Umbilical cord (tissue), 2 donors: ENCODE results near the gene BTF3L4. TPM values are rescaled to one million over a fixed set of nuclear protein-coding genes. Genes with fewer than 3 reads are reported as not detected.

Experiments
- DNase-seq: peaks from one replicate; pipeline ENCODE4 v3.0.0-alpha.2; 2015; ENCODE audit warnings: low spot score
- total RNA-seq: library from RNA; depleted of rRNA; stranded (reverse); fragments of >200 nt; gene quantifications from one replicate; pipeline ENCODE4 v1.2.3, GENCODE V29; 2014; ENCODE audit warnings: low replicate concordance; ENCODE audit not compliant: insufficient read depth

Gene BTF3L4
- total RNA-seq, 1 donor from 2014 or later = 46.5 TPM

DNA sequence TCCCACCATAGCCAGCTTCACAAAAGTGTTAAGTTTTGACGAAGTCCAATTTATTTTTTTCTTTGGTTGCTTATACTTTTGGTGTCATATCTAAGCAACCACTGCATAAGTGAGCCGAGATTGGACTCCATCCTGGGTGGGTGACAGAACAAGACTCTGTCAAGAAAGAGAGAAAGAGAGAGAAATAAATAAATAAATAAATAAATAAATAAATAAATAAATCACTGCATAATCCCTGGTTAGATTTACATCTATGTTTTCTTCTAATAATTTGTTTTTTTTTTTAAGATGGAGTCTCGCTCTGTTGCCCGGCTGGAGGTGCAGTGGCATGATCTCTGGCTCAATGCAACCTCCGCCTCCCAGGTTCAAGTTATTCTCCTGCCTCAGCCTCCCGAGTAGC, 67.5 kb downstream of the BTF3L4 start:
- DNase-seq = no peak

DNA sequence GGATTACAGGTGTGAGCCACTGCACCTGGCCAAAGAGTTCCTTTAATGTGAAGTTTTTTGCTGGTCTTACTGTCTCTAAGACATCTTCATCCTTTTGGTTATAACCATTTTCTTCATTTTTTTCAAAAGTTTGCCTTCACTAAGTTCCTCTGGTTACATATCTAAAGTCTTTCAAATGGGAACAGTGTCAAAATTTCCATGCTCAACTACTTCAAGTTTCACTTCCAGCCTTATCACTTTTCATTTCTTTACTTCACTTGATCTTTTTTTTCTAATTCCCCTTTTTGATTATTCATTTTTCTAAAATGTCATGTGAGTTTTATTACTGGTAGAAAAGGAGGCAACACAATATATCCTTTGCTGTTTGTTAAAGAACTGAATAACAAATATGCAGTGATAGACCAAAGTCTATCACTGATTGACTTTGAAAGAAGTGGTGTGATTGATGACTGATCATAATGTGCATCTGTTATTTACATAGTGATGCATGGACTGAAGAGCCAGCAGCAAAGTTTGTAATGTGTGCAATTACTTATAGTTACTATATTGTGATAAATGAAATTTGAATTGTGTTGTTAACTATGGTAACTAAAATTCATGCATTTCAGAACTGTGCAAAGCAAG, 69.8 kb downstream of the BTF3L4 start:
- DNase-seq = no peak

DNA sequence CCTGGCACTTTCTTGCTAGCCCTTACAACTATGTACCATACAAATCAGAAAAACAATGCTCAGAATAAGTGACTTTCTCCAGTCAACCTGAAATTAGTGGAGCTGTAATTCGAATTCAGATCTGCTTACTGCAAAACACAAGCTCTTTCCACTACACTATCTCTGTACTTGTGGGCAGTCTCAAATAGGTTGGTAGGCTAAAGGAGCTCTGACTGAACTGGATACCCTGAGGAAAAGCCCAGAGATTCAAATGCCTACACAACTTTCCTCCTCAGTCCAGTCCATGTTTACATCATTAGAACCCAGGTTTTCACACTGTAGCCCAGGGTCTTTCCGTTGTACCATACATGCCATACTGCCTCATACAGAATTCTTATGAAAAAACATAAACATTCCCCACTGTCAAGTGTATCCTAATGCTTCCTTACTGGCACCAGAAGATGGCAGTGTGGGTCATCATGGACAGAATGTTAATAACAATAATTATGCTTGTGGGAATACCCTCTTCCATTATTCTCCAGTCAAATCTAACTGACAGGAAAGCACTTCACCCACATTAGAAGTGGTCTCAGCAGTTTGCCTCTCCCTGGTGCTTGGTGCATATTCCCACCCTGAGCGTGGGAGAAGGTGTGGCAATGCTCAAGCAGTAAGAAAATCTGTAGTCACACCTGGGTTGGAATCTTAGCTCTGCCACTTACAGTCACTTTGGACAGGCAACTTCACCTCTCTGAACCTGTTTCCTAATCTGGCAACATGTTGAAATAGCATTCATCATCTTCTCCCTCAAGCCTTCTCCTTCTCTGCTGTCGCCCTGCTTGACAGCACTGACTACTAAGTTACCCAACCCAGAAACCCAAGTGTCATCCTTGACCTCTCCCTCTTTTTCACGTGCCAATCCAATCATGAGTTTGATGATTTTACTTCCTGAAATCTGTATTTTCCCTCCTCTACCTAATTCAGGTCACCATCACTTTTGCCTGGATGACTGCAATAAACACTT, 71.4 kb downstream of the BTF3L4 start:
- peak; percentile 69 for DNase-seq

DNA sequence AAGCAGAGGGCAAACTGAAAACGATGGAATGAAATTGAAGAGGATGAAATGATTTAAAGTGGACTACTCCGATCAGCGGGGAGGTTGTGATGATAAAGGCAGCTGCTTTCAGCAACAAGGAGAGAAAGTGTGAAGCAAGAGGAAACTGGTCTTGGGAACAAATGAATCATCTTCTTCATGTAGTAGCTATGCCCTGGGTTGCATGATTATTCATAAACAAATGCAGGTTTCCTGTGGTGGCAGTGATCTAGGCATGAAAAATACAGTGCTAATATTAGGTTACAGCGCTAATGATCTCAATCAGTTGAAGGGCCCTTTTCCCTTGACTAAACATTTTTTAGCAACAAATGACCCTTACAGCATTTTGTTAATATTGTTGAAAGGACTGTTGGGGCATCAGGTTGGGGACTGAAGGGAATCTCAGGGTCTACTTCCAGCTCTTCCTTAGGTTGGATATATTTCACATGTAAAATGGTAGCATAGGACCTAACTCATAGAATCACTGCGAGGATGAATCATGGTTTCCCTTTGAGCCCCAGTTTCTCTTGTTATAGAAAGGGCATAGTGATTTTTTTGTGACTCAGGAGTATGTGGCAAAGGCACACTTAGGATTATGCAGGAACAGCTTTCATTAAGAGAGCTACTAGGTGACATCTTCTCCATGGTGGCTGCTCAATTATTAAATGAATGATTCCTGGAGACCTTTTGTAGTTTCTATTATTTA, 83.9 kb downstream of the BTF3L4 start:
- DNase-seq = no peak

Other genes with a start within 250 kb of the BTF3L4 start
- gene NRDC, start 177.6 kb upstream of the BTF3L4 start, total RNA-seq = 109 TPM
- 2.4 TPM for gene RAB3B, start 65.6 kb upstream of the BTF3L4 start, total RNA-seq
- 10.4 TPM for gene KTI12, start 22.5 kb upstream of the BTF3L4 start, total RNA-seq
- 16.6 TPM for gene TXNDC12, start 1.1 kb upstream of the BTF3L4 start, total RNA-seq
- gene ZFYVE9, start 85.8 kb downstream of the BTF3L4 start, total RNA-seq = 27.9 TPM